HCEC 1CT (cell line): ENCODE data around the gene RET.
"Not testable (repeated sequence)": the region's sequence is repeated elsewhere in the genome, so short reads cannot be mapped to it uniquely, and the experiment has no call there.

Experiments used
- DNase-seq: peaks from one replicate; pipeline ENCODE4 v3.0.0-alpha.2; 2017

Gene RET

DNA sequence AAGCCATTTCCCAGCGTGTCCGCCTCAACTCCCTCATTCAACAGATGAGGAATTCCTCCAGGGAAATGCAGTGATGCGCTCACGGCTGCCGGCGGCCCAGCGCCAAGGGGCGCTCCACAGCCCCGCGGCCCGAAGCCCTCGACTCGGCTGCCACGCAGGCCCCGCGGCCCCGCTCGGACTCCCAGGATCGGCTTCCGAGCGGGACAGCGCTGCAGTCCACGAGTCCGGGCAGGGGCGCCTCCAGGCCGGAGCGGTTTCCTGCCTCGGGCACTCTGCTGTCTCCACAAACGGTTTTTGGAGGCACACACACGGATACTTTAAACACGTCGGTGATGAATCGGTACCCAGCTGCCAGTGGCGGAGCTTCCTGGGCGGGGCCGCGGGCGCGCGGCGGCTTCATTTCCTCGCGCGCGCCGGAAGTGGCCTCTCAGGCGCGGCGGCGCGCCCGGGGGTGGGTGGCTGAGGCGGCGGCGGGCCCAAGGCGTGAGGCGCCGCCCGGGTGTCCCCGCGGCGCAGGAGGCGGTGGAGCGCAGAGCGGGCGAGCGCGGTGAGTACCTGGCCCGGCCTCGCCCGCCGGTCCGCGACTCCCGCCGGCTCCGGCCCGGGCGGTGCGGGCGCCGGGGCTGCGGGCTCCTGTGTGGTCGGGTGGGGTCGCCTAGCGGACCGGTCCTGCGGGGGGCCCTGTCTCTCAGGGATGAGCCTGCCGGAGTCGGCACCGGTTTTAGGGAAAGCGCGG, 61.3 kb downstream of the RET start, which contains the start of gene CSGALNACT2:
TSS of gene CSGALNACT2 (plus strand) at position 425 of the 736 bp plus-strand sequence. CDS start 16,705 bp downstream, outside the sequence.
- DNase-seq = peak; percentile 88

DNA sequence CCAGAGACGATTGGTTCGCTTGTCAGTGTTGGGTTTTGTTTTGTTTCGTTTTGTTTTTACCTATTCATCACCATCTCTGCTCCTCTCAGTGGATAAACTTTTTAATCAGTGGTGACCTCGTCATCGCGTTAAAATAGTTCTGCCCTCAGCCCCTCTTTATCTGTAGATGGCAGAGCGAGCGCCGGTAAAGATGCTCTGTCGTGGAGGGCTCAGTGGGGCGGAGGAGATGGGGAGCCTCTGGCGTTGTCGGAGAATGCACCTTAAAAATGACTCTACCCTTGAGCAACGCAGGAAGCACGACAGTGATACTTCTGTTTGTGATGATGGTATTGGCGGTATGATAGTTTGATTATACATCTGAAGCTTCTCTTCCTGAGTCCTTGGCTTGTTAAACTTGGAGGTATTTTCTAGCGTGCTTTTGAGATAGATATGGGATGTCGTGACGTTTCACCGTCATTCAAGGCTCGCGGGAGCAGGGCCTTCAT, 61.9 kb downstream of the RET start:
- peak; percentile 42 for DNase-seq

DNA sequence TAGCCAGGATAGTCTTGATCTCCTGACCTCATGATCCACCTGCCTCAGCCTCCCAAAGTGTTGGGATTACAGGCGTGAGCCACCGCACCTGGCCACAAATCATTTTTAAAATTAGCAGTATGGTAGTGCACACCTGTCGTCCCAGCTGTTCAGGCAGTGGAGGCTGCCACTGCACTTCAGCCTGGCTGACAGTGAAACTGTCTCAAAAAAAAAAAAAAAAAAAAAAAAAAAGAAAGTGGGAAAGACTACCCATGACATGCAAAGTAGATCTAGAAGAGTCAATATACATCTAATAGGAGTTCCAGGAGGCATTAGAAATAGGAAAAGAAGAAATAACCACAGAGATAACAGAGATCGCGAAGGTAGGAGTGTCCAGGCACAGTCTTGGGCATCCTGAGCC, 64.6 kb downstream of the RET start:
- no peak for DNase-seq

DNA sequence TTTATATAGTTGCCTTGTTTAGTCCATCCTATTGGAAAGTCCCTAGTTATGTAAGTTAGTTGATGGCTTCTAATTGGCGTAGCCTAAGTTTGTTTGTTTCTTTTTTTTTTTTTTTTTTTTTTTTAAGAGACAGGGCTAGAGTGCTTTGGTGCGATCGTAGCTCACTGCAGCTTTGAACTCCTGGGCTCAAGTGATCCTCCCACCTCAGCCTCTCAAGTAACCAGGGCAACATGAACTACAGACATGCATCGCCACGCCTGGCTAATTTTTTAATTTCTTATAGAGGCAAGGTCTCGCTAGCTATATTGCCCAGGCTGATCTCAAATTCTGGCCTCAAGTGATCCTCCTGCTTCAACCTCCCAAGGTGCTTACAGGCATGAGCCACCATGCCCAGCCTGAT, 68.4 kb downstream of the RET start:
- no peak for DNase-seq

DNA sequence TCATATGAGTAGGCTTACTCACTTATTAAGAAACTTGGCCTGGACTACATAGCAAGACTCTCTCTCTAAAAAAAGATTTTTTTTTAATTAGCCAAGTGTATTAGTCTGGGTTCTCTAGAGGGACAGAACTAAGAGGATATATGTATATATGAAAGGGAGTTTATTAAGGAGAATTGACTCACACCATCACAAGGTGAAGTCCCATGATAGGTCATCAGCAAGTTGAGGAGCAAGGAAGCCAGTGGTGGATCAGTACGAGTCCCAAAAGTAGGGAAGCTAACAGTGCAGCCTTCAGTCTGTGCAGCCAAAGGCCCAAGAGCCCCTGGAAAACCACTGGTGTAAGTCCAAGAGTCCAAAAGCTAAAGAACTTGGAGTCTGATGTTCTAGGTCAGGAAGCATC, 69.1 kb downstream of the RET start:
- not testable (repeated sequence) for DNase-seq

DNA sequence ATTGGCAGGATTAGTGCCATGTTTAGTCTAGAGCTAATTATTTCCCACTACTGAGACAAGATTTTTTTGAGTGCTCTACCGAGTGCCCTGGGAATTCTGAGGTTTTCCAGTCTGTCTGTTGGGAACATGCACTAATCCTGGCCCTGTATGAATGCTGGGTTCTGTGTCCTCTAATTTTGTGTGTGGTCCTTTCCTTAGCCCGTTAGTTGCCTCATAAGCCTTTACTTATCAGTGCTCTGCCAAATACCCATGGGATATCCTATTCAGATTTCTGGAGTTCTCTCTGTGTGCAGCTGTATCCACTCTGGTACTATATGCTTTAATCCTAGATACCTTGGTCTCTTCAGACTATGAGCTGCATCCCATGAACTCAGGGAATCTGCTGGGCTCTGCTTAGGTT, 74.5 kb downstream of the RET start:
- no peak for DNase-seq

DNA sequence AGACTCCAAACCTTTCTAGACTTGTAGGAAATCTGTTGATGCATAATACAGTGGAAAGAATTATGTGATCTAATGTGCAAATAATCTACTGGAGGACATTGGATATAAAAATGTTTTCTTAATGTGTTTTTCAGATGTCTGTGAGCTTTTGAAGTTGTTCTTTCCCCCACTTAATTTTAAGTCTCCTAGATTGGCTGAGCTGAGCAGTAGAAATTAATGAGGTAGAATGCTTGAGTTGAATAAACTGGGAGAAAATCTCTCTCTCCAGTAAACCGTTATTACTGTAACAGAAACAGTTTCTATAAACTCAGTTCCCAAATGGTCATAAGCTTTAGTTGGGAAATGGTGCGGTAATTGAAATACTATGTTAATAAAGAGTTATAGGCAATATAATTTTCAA, 77.0 kb downstream of the RET start:
- DNase-seq = no peak

DNA sequence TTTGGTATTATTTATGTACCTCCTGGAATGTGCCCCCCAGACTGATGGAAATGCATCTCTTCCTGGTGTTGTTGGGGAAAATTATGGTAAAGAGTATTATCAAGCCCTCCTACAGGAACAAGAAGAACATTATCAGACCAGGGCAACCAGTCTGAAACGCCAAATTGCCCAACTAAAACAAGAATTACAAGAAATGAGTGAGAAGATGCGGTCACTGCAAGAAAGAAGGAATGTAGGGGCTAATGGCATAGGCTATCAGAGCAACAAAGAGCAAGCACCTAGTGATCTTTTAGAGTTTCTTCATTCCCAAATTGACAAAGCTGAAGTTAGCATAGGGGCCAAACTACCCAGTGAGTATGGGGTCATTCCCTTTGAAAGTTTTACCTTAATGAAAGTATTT, 78.4 kb downstream of the RET start:
- no peak for DNase-seq

DNA sequence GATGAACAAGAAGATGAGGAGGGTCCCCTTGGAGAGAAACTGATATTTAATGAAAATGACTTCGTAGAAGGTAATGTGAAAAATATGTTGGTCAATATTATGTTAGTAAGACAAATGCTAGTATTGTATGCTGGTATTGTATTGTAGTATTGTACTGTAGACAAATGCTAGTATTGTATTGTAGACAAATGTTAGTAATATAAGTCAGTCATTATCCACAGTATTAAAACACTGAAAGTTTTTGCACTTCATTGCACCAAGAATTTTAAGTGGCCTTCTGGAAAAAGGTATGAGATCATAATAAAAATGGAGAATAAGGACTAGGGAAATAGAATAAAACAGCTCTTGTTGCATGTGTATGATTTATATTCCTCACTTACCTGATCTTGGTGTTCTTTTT, 78.9 kb downstream of the RET start:
- no peak for DNase-seq

DNA sequence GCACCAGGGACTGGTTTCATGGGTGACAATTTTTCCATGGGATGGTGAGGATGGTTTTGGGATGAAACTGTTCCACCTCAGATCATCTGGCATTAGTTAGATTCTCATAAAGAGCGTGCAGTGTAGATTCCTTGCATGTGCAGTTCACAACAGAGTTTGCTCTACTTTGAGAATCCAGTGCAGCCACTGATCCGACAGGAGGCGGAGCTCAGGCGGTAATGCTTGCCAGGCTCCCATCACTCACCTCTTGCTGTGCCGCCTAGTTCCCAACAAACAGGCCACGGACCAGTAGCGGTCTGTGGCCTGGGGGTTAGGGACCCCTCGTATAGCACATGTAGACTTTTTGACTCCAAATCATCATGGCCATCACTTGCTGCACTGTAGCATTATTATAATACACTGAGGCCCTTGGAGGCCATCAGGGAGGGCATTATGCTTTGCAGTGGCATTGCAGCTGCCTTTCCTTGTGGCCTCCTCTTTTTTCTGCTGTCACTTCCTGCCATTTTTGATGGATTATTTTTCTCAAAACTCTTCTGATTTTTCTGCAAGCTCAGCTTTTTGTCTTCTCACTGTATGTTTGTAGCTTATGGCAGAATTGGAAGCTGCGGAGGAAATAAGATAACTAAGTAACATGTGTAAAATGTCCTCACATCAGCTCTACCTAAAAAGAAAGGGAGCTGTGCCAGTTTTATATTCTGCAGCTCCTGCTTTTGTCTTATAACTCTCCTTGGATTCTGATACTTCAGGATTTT, 79.9 kb downstream of the RET start:
- no peak for DNase-seq

DNA sequence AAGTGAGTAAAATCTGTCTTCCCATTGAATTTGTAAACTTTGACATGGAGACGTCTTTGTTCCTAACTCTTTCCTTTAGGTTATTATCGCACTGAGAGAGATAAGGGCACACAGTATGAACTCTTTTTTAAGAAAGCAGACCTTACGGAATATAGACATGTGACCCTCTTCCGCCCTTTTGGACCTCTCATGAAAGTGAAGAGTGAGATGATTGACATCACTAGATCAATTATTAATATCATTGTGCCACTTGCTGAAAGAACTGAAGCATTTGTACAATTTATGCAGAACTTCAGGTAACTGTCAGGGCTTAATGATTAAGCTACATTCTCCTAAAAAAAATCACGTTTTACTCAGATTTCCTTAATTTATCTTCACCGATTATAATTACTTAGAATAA, 81.8 kb downstream of the RET start:
- no peak for DNase-seq

DNA sequence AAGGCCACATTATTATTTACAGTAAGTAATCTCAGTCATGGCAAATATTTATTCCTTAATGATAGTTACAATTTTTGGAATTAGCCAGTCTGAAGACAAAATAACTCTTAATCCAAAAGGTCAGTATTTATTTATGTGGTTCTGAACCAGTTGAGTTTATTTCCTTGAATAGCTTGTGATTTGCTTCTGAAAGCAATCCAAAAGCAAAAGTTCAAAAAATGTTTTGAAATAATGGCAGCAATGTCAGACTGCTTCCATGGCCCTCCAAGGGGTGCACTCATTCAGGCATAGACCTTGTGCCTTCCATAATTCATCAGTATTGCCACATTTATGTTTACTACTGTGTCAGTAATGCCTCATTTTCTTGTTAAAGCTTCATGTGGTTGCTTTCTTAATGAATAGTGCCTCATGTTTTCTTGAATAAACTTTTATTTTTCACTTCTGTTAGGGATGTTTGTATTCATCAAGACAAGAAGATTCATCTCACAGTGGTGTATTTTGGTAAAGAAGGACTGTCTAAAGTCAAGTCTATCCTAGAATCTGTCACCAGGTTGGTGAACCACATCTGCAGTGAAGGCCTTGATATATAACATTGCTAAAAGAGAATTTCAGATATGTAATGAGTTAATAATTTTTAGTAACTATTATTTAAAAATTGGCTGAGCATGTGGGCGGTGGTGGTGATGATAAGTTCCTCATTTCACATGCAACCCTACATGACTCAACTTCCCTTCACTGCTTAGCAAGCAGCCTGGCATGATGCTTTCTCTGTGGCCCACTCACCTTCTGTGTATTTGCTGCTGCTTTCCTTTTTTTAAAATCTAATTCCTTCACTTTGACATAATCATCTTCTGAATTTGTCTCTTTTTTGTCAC, 83.4 kb downstream of the RET start:
- DNase-seq = peak; percentile 85

DNA sequence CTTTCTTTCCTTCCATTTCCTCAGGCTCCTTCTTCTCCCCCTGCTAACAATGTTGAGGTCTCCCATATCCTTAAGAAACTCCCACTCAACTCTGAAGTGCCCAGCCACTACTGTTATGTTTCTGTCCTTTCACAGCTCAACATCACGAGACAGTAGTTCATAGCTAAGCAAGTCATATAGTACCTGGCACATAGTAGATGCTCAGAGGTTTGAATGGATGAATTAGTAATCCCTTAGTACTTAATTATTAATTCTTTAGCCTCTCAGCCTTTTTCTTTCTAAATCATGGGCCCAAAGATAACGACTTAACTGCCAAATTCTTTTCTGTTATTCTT, 84.0 kb downstream of the RET start:
- no peak for DNase-seq

DNA sequence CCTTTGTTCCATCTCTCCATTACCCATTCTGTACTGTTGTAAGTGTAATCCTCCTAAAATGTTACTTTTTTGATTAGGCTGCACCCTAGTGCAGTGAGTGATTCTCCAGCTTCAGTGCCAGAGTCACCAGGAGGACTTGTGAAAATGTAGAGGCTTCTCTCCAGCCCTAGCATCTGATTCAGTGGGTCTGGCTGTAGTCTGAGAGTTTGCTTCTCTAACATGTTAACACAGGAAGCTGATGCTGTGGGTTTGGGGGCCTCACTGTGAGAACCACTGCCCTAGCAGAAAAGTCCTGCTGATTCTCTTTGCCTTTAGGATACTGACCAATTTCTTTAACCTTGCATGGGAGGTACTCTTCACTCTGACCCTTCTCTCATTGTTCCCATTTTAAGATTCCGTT, 85.7 kb downstream of the RET start:
- no peak for DNase-seq

DNA sequence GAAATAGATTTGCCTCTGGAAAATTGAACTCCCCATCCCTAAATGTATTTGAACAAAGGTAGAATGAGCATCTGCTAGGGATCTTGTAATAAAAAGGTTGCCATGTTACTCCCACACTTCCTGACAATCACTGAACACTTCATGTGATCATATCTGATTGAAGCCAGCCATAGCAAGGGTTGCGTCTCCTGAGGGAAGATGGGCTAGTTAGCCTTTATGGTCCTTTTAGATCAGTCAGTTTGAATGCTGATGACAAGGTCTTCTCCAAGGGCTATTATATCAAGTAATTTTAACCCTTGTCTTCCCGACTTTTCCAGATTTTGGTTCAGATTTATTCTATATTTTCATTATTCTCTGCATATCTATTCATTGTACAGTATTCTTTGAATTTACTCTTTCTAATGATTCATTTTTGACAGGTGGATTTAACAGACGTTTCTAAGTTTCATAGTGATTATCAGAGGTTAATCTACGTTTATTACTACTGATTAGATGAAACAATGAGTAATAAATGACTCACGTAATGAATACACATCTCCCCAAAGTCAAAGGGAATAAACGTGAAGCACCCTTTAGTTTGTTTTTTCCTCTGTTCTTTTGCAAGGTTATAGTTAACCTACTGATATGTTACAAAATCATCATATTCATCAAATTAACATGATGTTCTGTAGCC, 89.5 kb downstream of the RET start:
- peak; percentile 30 for DNase-seq

DNA sequence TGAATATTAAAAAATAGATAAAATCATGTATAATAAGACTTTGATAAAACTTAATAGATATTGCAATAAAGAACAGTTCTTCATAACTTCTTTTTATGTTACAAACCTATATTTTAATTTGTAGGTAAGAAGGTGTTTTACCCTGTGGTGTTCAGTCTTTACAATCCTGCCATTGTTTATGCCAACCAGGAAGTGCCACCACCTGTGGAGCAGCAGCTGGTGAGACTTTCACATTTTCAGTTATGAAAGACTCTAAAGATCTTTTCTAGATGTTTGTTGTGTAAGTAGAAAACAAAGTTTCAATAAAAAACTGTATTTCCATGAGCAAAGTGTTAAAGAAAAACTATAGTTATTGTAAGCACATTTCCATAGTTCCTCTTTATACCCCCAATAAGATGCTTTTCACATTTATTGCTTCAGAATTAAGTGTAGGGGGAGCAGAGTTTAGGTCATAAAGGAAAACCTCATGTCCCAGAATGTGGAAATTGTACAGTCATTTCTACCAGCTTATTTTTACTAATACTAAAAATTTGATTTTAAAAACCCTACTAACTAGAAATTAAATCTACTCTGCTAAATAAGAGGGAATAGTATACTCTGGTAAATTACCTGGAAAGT, 90.1 kb downstream of the RET start:
- no peak for DNase-seq

DNA sequence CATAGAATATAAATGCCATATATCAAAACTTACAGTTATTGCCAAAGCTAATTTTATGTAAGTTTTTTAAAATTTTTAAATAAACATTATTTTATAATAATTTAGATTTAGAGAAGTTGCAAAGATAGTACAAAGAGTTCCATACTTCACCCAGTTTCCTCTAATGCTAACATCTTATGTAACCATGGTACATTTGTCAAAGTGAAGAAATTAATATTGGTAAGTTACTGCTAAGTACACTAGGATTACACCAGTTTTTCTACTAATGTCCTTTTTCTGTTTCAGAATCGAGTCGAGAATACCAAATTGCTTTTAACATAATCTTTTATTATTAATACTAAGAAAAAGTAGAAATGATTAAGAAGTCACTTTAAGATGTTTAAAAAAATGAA, 90.6 kb downstream of the RET start:
- no peak for DNase-seq

DNA sequence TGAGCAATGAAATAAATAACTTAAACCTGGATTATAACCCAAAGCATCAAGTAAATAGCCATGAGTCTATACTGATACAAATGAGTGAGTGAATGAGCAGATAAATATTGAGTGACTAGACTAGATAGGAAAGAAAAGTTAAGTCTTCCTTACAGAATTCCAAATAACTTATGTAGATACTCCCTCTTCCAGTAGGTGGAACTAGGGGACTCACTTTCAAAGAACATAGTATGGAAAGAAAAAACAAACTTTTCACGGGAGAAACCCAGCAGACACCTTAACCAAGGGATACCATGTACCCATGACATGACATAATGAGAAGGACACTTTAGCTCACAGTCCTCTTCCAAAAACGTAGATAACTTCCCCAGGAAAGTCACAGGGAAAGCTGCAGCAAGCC, 93.6 kb downstream of the RET start:
- peak; percentile 20 for DNase-seq

DNA sequence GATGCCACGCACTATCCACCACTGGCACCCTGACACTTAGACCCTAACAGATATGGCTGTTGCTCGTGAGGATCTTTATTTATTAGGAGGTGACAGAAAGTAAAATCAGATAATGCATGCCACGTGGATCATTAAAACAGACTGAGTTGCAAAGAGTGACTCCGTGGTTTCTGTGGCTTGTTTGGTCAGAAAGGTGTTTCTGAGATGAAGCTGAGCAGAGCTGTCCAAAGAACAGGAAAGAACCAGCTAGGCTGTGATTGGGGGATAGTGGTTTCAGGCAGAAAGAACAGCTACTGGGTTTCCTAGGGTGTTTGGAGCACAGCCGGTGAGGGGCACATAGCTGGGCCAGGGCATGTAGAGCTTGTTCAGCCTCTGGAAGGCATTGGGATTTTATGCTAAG, 95.8 kb downstream of the RET start:
- DNase-seq = no peak

DNA sequence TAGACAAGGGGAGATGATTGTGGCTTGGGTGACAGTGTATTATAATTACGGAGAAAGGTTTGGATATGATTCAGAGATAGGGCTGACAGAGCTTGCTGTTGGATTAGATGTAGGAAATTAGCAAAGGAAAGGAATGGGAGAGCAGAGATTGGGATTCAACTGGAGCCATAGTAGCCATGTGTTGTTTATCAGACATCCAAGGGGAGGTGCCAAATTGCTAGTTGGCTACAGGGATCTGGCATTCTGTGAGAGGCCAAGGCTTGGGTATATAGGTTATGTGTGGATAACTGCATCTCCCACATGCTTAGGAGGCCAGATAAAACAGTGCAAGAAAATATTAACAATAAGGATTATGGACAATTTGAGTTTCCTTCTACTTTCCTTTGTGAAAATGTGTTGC, 96.3 kb downstream of the RET start:
- DNase-seq = no peak

DNA sequence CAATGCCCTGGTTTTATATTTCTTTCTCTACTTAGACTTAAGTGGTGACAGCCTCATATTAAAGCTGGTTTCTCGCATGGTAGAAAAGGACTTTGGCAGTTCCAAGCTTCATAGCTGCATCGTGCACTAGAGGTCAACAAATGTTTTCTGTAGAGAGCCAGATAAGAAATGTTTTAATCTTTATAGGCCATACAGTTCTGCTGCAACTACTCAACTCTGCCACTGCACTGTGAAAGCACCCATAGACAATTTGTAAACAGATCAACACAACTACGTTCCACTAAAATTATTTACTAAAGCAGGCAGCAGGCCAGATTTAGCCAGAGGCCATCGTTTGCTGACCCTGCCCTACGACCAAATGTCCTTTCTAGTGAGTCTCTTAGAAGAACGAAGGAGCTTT, 98.1 kb downstream of the RET start:
- DNase-seq = no peak

DNA sequence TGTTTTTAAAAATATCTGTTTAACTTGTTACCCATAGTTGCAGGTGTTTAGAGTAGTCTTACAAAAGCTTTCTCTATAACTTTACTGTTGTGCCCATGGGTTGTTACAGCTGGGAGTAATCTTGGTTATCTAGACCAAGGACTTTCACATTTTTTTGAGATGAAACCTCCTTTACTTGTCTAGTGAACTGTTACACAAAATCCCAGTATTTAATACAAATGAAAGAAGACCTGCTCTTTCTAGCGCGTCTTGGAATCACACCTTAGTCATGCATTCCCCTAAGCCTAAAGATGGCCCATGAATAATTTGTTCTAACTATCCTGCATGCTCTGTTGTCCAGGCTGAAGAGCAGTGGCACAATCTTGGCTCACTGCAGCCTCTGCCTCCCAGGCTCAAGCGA, 99.4 kb downstream of the RET start:
- no peak for DNase-seq

DNA sequence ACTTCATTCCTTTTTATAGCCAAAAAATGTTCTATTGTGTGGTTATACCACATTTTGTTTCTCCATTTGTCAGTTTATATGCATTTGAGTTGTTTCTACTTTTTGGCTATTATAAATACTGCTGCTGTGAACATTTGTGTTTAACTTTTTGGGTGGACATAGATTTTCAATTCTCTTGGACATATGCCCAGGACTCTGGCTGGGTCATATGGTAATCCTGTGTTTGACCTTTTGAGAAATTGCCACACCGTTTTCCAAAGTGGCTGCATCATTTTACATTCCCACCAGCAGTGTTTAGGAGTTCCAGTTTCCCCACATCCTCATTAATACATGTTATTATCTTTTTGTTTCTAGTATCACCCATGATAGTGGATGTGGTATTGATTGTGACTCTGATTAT, 100.7 kb downstream of the RET start:
- DNase-seq = peak; percentile 21
